ENCODE data around the gene RHBDD3.
"Not testable (repeated sequence)": the region's sequence is repeated elsewhere in the genome, so short reads cannot be mapped to it uniquely, and the experiment has no call there.

GRCh38 chr22:29219409-29219782, 48.4 kb downstream of the RHBDD3 start:
- not testable (repeated sequence) for TF ChIP-seq GLIS3 (CRISPR knock-in tag; IDR thresholded peaks at IDR 0.05); POU6F1 (CRISPR knock-in tag; IDR thresholded peaks at IDR 0.05; ENCODE audit: borderline replicate concordance, low read depth); ZNF70 (CRISPR knock-in tag; IDR thresholded peaks at IDR 0.05); ZNF8 (CRISPR knock-in tag; IDR thresholded peaks at IDR 0.05); CREB5 (CRISPR knock-in tag; IDR thresholded peaks at IDR 0.05; ENCODE audit: low read depth)

Measured in SK-N-SH treated with all-trans-retinoic acid at 6 μM for 48 hours (cell line).